Measurements from ENCODE around the gene DSCAM. TPM values are rescaled to one million over a fixed set of nuclear protein-coding genes. Genes with fewer than 3 reads are reported as not detected.

Gene DSCAM
- total and polyA plus RNA-seq, 2 experiments from 2014 or later, result 0.07 TPM; not detected in 1

GRCh38 chr21:40622531-40622930 lies 224.4 kb downstream of the DSCAM start:
- Histone ChIP-seq H2AFZ (no peak overlapping the region), H3K4me1 (ENCODE audit: insufficient read depth) (peaks cover 12% of the 10 kb centered on the region), H3K36me3 (ENCODE audit: insufficient read depth) (no peaks in the 10 kb centered on the region; the same call in 1 of the 2 replicates), H3K4me3 (no peak overlapping the region), H3K9me2 (ENCODE audit: insufficient read depth) (no peaks in the 10 kb centered on the region; the same call in 1 of the 2 replicates), H3K27ac (ENCODE audit: low read depth) (no peak overlapping the region), H3K4me2 (0 out of 2 replicates have a peak overlapping the region, but pooled peaks have one; percentile 6), H3K27me3 (ENCODE audit: insufficient read depth) (no peaks in the 10 kb centered on the region), H3K79me2 (replicated peaks; ENCODE audit: insufficient read depth) (no peaks in the 10 kb centered on the region), H3F3A (replicated peaks; ENCODE audit: low read depth) (no peaks in the 10 kb centered on the region), H4K20me1 (replicated peaks; ENCODE audit: insufficient read depth) (no peaks in the 10 kb centered on the region)
- Mint-ChIP-seq H3K4me1 (peaks cover 32% of the 10 kb centered on the region), H3K27ac (no peak overlapping the region), H3K9me3 (peaks cover 75% of the 10 kb centered on the region), H3K4me3 (no peak overlapping the region), H3K36me3 (ENCODE audit: low read depth) (peaks cover 13% of the 10 kb centered on the region), H3K27me3 (ENCODE audit: insufficient read depth, low read depth, poor library complexity) (peaks cover 8% of the 10 kb centered on the region)
- DNase-seq (ENCODE audit: low spot score) (no peak), ATAC-seq (no peak)
- TF ChIP-seq, protein P1, sequence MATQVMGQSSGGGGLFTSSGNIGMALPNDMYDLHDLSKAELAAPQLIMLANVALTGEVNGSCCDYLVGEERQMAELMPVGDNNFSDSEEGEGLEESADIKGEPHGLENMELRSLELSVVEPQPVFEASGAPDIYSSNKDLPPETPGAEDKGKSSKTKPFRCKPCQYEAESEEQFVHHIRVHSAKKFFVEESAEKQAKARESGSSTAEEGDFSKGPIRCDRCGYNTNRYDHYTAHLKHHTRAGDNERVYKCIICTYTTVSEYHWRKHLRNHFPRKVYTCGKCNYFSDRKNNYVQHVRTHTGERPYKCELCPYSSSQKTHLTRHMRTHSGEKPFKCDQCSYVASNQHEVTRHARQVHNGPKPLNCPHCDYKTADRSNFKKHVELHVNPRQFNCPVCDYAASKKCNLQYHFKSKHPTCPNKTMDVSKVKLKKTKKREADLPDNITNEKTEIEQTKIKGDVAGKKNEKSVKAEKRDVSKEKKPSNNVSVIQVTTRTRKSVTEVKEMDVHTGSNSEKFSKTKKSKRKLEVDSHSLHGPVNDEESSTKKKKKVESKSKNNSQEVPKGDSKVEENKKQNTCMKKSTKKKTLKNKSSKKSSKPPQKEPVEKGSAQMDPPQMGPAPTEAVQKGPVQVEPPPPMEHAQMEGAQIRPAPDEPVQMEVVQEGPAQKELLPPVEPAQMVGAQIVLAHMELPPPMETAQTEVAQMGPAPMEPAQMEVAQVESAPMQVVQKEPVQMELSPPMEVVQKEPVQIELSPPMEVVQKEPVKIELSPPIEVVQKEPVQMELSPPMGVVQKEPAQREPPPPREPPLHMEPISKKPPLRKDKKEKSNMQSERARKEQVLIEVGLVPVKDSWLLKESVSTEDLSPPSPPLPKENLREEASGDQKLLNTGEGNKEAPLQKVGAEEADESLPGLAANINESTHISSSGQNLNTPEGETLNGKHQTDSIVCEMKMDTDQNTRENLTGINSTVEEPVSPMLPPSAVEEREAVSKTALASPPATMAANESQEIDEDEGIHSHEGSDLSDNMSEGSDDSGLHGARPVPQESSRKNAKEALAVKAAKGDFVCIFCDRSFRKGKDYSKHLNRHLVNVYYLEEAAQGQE (IDR thresholded peaks at IDR 0.05; ENCODE audit: unreplicated experiment), result peak; percentile 21
- TF ChIP-seq ZNF462 (CRISPR knock-in tag; IDR thresholded peaks at IDR 0.05), result no peak
- TF ChIP-seq EZH2 (IDR thresholded peaks at IDR 0.05; ENCODE audit: low read depth, unreplicated experiment), result no peak

All from GM23338 (cell line).